ENCODE data around the gene PAFAH1B1. TPM values are rescaled to one million over a fixed set of nuclear protein-coding genes. Genes with fewer than 3 reads are reported as not detected.

PAFAH1B1 gene
- total and polyA plus RNA-seq, 2 donors (not counting 3 experiments of a cell fraction or from before 2014, with no cell fraction given): 46.5 to 158 TPM

DNA sequence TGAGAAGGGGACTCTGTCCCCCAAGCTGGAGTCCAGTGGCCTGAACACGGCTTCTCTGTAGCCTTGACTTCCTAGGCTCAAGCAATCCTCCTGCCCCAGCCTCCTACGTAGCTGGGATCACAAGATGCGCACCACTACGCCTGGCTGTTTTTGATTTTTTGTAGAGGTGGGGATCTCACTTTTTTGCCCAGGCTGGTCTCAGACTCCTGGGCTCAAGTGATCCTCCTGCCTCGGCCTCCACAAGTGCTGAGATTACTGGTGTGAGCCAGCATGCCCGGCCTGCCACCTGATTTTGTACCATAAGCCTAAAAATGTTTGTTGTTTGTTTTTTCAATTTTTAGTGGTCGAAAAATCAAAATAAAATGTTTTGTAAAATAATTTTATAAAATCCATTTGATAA lies 19.2 kb downstream of the PAFAH1B1 start:
- Histone ChIP-seq H2AFZ (ENCODE audit: low read depth, low read length) (no peak overlapping the region), H3K9me3 (replicated peaks; ENCODE audit: control insufficient read depth, insufficient read depth, low read length) (no peaks in the 10 kb centered on the region), H3K27ac (ENCODE audit: insufficient read depth, low read depth, low read length) (no peak overlapping the region), H3K79me2 (ENCODE audit: control insufficient read depth, insufficient read depth, low read length) (peaks cover 97% of the 10 kb centered on the region), H3K4me3 (replicated peaks in 1 of 3; ENCODE audit: insufficient read depth in 1 of 3, low read depth in 1 of 3, low read length in 3 of 3) (no peak overlapping the region), H3K36me3 (ENCODE audit: control insufficient read depth in 2 of 2, extremely low read depth in 1 of 2, insufficient read depth in 2 of 2, low read length in 2 of 2) (no peaks in the 10 kb centered on the region), H3K9me1 (replicated peaks; ENCODE audit: control insufficient read depth, extremely low read depth, insufficient read depth, low read length) (peaks cover 2% of the 10 kb centered on the region), H3K27me3 (ENCODE audit: control insufficient read depth in 2 of 2, insufficient read depth in 2 of 2, low read length in 2 of 2) (no peaks in the 10 kb centered on the region), H4K20me1 (replicated peaks; ENCODE audit: control insufficient read depth, extremely low read depth, insufficient read depth, low read length) (peaks cover 24% of the 10 kb centered on the region), H3K9ac (replicated peaks; ENCODE audit: extremely low read depth, insufficient read depth, low read length) (no peak overlapping the region), H3K4me2 (ENCODE audit: insufficient read depth, low read length) (no peak overlapping the region), H3K4me1 (ENCODE audit: control insufficient read depth, extremely low read depth, insufficient read depth, low read length) (no peaks in the 10 kb centered on the region)
- BruUV-seq (replicated peaks): no TSS peak
- FAIRE-seq: peak; percentile 33
- TF ChIP-seq GATA2 (IDR thresholded peaks at IDR 0.05; ENCODE audit: insufficient read depth, insufficient read length, low read depth, low read length): no peak
- no peak for DNase-seq (ENCODE audit: low read depth, low spot score)
- dilution Hi-C loops (cut with MboI; ENCODE audit: extremely low pct_ligation_motif_present, low sequenced_read_pairs): no loop called here
- ChIA-PET CTCF (interaction anchor here (1.6 kb wide), 1 partner anchor 63 kb away, joined by 6 read pairs; no protein-coding TSS in a partner anchor), POLR2A (no interaction called here)
- intact Hi-C loops (cut with micrococcal nuclease): no loop called here

DNA sequence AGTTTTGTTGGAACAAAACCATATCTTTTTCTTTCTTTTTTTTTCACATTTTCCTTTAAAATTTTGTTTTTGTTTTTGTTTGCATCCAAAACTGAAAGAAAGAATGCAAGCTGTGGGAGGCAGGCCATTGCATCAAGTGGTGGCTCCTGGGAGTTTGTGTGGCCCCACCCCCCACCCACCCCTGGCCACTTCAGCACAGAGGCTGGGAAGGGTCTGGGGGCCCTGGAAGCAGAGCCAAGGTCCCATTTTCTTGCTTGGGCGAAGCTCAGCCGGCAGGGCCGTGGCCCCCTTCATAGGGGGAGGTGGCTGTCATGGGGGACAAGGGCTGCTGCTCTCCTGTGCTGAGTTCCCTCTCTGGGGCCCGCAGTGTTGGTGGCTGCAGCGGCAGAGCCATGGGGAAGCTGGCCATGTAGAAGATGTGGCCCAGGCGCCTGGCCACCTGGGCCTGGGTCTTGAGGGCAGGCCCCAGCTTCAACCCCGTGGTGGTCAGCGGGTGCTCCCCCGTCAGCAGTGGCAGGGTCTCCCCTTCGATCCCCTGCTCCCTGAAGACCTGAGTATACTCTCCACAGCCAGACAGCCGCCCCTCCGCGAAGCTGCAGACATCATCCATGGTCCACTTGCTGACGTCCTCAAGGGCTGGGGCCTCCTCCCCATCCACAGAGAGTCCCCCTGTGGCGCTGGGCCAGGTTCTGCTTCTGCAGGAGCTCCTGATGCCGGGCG lies 19.8 kb downstream of the PAFAH1B1 start:
- H3K9ac ChIP-seq (replicated peaks; ENCODE audit: extremely low read depth, insufficient read depth, low read length): no peak overlapping the region
- DNase-seq (ENCODE audit: low read depth, low spot score): no peak
- no peaks in the 10 kb centered on the region for H3K9me3 ChIP-seq (replicated peaks; ENCODE audit: control insufficient read depth, insufficient read depth, low read length)
- FAIRE-seq: no peak
- ChIA-PET CTCF (interaction anchor here (1.6 kb wide), 1 partner anchor 62 kb away, joined by 6 read pairs; no protein-coding TSS in a partner anchor), POLR2A (no interaction called here)
- no peaks in the 10 kb centered on the region for H3K27me3 ChIP-seq (ENCODE audit: control insufficient read depth in 2 of 2, insufficient read depth in 2 of 2, low read length in 2 of 2)
- intact Hi-C loops (cut with micrococcal nuclease): no loop called here
- H4K20me1 ChIP-seq (replicated peaks; ENCODE audit: control insufficient read depth, extremely low read depth, insufficient read depth, low read length): peaks cover 24% of the 10 kb centered on the region
- H3K79me2 ChIP-seq (ENCODE audit: control insufficient read depth, insufficient read depth, low read length): peaks cover 97% of the 10 kb centered on the region
- no peak overlapping the region for H3K4me3 ChIP-seq (replicated peaks in 1 of 3; ENCODE audit: insufficient read depth in 1 of 3, low read depth in 1 of 3, low read length in 3 of 3)
- dilution Hi-C loops (cut with MboI; ENCODE audit: extremely low pct_ligation_motif_present, low sequenced_read_pairs): no loop called here
- H2AFZ ChIP-seq (ENCODE audit: low read depth, low read length): no peak overlapping the region
- peaks cover 2% of the 10 kb centered on the region for H3K9me1 ChIP-seq (replicated peaks; ENCODE audit: control insufficient read depth, extremely low read depth, insufficient read depth, low read length)
- H3K36me3 ChIP-seq (ENCODE audit: control insufficient read depth in 2 of 2, extremely low read depth in 1 of 2, insufficient read depth in 2 of 2, low read length in 2 of 2): no peaks in the 10 kb centered on the region
- H3K4me1 ChIP-seq (ENCODE audit: control insufficient read depth, extremely low read depth, insufficient read depth, low read length): no peaks in the 10 kb centered on the region
- BruUV-seq (replicated peaks): no TSS peak
- no peak overlapping the region for H3K4me2 ChIP-seq (ENCODE audit: insufficient read depth, low read length)
- no peak overlapping the region for H3K27ac ChIP-seq (ENCODE audit: insufficient read depth, low read depth, low read length)
- TF ChIP-seq POLR2A (IDR thresholded peaks at IDR 0.05; ENCODE audit: low read depth, low read length) (no peak), EZH2 (IDR thresholded peaks at IDR 0.05; ENCODE audit: borderline replicate concordance, low read depth, low read length, severe bottlenecking) (no peak), MYC (IDR thresholded peaks at IDR 0.05; ENCODE audit: low read depth, low read length) (no peak), GATA2 (IDR thresholded peaks at IDR 0.05; ENCODE audit: insufficient read depth, insufficient read length, low read depth, low read length) (no peak), FOS (IDR thresholded peaks at IDR 0.05; ENCODE audit: borderline replicate concordance, insufficient read depth, low read length) (no peak), POLR2AphosphoS5 (IDR thresholded peaks at IDR 0.05; ENCODE audit: insufficient read depth, low read depth, low read length) (no peak), JUN (IDR thresholded peaks at IDR 0.05; ENCODE audit: borderline replicate concordance, insufficient read depth, insufficient read length, low read depth) (no peak)
- TF ChIP-seq, protein P1, sequence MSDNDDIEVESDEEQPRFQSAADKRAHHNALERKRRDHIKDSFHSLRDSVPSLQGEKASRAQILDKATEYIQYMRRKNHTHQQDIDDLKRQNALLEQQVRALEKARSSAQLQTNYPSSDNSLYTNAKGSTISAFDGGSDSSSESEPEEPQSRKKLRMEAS (IDR thresholded peaks at IDR 0.05; ENCODE audit: insufficient read depth, insufficient read length): no peak
- TF ChIP-seq, protein P2, sequence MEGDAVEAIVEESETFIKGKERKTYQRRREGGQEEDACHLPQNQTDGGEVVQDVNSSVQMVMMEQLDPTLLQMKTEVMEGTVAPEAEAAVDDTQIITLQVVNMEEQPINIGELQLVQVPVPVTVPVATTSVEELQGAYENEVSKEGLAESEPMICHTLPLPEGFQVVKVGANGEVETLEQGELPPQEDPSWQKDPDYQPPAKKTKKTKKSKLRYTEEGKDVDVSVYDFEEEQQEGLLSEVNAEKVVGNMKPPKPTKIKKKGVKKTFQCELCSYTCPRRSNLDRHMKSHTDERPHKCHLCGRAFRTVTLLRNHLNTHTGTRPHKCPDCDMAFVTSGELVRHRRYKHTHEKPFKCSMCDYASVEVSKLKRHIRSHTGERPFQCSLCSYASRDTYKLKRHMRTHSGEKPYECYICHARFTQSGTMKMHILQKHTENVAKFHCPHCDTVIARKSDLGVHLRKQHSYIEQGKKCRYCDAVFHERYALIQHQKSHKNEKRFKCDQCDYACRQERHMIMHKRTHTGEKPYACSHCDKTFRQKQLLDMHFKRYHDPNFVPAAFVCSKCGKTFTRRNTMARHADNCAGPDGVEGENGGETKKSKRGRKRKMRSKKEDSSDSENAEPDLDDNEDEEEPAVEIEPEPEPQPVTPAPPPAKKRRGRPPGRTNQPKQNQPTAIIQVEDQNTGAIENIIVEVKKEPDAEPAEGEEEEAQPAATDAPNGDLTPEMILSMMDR (IDR thresholded peaks at IDR 0.05; ENCODE audit: extremely low read depth in 1 of 2, insufficient read depth in 1 of 2, low read depth in 1 of 2, low read length in 2 of 2): no peak
